Left cardiac atrium (tissue), 2 donors: ENCODE measurements around the gene MYO7A. TPM values are rescaled to one million over a fixed set of nuclear protein-coding genes. Genes with fewer than 3 reads are reported as not detected.

ENCODE experiments used
- total RNA-seq, 2 donors: library from RNA; stranded (reverse); fragmentation: NEBNext Ultra II Directional; extraction: Animal tissue kit (Norgen Biotek cat#: 25700); gene quantifications; one replicate each; pipeline ENCODE4 v1.2.1, GENCODE V29; 2021
- donor health status: DM: no; HTN: yes; CAD: no; lungs with severe emphysema.
- donor health status: DM: yes; HTN: yes; CAD: no.

The MYO7A gene
- total RNA-seq, 2 donors from 2014 or later = 7.5 to 11.1 TPM

Other genes with a start within 250 kb of the MYO7A start
- not detected for gene B3GNT6, start 93.8 kb upstream of the MYO7A start, total RNA-seq
- gene CAPN5, start 61.3 kb upstream of the MYO7A start, total RNA-seq = 1 to 10 TPM; 5.6 to 5.9 TPM
- gene OMP, start 25.4 kb upstream of the MYO7A start, total RNA-seq = under 1 TPM in 1 of 2 donors, not detected in 1; 0.97 TPM
- gene GDPD4, start 173.4 kb downstream of the MYO7A start, total RNA-seq = not detected